Transverse colon (tissue), 4 donors: ENCODE results near the gene ZBTB43.

ENCODE experiments used
- CTCF ChIP-seq, 5 experiments: fragments of 200-600 bp in 3 of 5; fragments of 450-650 bp in 2 of 5; sonication (generic) in 3 of 5; IDR thresholded peaks; 1 replicate in 2 of 5; 2 replicates in 3 of 5; pipeline ENCODE4 v1.5.1; 2016 to 2017; ENCODE audit warnings: antibody characterized with exemption in 5 of 5, inconsistent platforms in 3 of 5, mild to moderate bottlenecking in 2 of 5, moderate library complexity in 1 of 5
- EP300 ChIP-seq: sonication (generic); formaldehyde crosslinking; IDR thresholded peaks from one replicate; pipeline ENCODE4 v1.6.1; 2017; ENCODE audit warnings: antibody characterized with exemption, low read depth
- POLR2A ChIP-seq: fragments of 450-650 bp; IDR thresholded peaks from one replicate; pipeline ENCODE4 v1.6.1; 2016; ENCODE audit warnings: antibody characterized with exemption, mild to moderate bottlenecking, moderate library complexity
- POLR2AphosphoS5 ChIP-seq, 3 donors: sonication (generic); formaldehyde crosslinking; IDR thresholded peaks; one replicate each; pipeline ENCODE4 v1.6.1; 2016; ENCODE audit warnings: antibody characterized with exemption in 3 of 3

DNA sequence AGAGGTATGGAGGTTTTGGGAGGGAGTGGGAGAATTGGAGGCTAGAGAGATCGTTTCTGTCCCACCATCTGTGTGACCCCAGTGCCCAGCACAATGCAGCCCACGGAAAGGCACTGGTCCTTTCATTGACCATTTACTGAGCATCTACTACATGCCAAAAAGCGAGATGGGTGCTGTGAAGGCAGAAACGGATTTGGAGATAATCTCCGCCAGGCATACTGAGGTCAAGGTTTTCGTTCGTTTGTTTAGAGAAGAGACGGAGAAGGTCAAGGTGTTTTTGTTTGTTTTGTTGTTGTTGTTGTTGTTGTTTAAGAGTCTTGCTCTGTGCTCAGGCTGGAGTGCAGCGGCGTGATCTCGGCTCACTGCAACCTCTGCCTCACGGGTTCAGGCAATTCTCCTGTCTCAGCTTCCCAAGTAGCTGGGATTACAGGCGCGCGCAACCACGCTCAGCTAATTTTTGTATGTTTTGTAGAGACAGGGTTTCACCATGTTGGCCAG, 593 bp upstream of the ZBTB43 start:
- TF ChIP-seq CTCF (IDR thresholded peaks at IDR 0.05) = no peak
- TF ChIP-seq POLR2AphosphoS5 (IDR thresholded peaks at IDR 0.05) = no peak
- TF ChIP-seq EP300 = no peak
- TF ChIP-seq POLR2A = no peak
